ENCODE results near the gene LEKR1.

DNA sequence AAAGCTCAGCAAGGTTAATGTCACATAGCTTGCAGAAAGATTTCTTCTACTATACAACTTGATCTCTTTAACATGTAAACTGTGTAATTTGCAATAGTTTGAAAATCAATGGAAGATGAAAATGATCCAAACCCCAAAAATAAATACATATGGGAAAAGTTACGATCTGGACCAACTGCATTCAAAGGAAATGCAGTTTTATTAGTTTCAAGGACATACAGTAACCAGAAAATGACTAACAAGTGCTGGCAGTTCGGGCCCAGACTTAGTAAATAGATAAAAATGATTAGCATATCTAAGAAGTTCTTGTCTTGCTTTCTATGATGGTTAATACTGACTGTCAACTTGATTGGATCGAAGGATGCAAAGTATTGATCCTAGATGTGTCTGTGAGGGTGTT, 37.3 kb upstream of the LEKR1 start:
- TF ChIP-seq CTCF (IDR thresholded peaks at IDR 0.05) (no peak), ZFX (IDR thresholded peaks at IDR 0.05; ENCODE audit: borderline replicate concordance) (no peak)

Measured in 22Rv1 (cell line).